ENCODE results near the gene FHL1.
"Not testable (repeated sequence)": the region's sequence is repeated elsewhere in the genome, so short reads cannot be mapped to it uniquely, and the experiment has no call there.

Gene FHL1

GRCh38 chrX:136147976-136148375 lies 643 bp downstream of the FHL1 start:
- peak; percentile 11 for DNase-seq

- DNase-seq = no peak
These were observed 1.1 kb downstream of the FHL1 start for GRCh38 chrX:136148391-136148790.

GRCh38 chrX:136154998-136155397 lies 7.7 kb downstream of the FHL1 start:
- no peak for DNase-seq

- no peak for DNase-seq
These were observed 9.3 kb downstream of the FHL1 start for GRCh38 chrX:136156560-136157117.

GRCh38 chrX:136157187-136157586 lies 9.9 kb downstream of the FHL1 start:
- DNase-seq = no peak

GRCh38 chrX:136158685-136159084 lies 11.4 kb downstream of the FHL1 start:
- DNase-seq = no peak

GRCh38 chrX:136159611-136160025 lies 12.3 kb downstream of the FHL1 start:
- no peak for DNase-seq

GRCh38 chrX:136162827-136163570 lies 15.7 kb downstream of the FHL1 start:
- DNase-seq = peak; percentile 52

GRCh38 chrX:136163689-136164088 lies 16.4 kb downstream of the FHL1 start:
- no peak for DNase-seq

- no peak for DNase-seq
These were observed 18.1 kb downstream of the FHL1 start for GRCh38 chrX:136165406-136165805.

- no peak for DNase-seq
These were observed 19.0 kb downstream of the FHL1 start for GRCh38 chrX:136166221-136166855.

- not testable (repeated sequence) for DNase-seq
These were observed 20.7 kb downstream of the FHL1 start for GRCh38 chrX:136167989-136168388.

- no peak for DNase-seq
These were observed 21.8 kb downstream of the FHL1 start for GRCh38 chrX:136168929-136169735.

GRCh38 chrX:136170139-136170800 lies 22.9 kb downstream of the FHL1 start:
- DNase-seq = no peak

GRCh38 chrX:136171420-136171819 lies 24.1 kb downstream of the FHL1 start:
- DNase-seq = no peak

GRCh38 chrX:136176399-136176825 lies 29.1 kb downstream of the FHL1 start:
- DNase-seq = no peak

GRCh38 chrX:136179133-136179532 lies 31.8 kb downstream of the FHL1 start:
- DNase-seq = no peak

GRCh38 chrX:136182414-136182813 lies 35.1 kb downstream of the FHL1 start:
- DNase-seq = no peak

GRCh38 chrX:136183172-136183571 lies 35.8 kb downstream of the FHL1 start:
- DNase-seq = no peak

GRCh38 chrX:136183917-136184316 lies 36.6 kb downstream of the FHL1 start:
- no peak for DNase-seq

GRCh38 chrX:136185401-136186022 lies 38.2 kb downstream of the FHL1 start:
- no peak for DNase-seq

GRCh38 chrX:136186023-136186413 lies 38.7 kb downstream of the FHL1 start:
- no peak for DNase-seq

Data from activated naive CD4-positive, alpha-beta T cell treated with anti-CD3 and anti-CD28 coated beads, Interleukin-2, amount 50 U/mL, for 16 hours (primary cell).